HCEC 1CT (cell line): ENCODE data around the gene LRRC4C.

Experiments used
- DNase-seq: peaks from one replicate; pipeline ENCODE4 v3.0.0-alpha.2; 2017

The LRRC4C gene

DNA sequence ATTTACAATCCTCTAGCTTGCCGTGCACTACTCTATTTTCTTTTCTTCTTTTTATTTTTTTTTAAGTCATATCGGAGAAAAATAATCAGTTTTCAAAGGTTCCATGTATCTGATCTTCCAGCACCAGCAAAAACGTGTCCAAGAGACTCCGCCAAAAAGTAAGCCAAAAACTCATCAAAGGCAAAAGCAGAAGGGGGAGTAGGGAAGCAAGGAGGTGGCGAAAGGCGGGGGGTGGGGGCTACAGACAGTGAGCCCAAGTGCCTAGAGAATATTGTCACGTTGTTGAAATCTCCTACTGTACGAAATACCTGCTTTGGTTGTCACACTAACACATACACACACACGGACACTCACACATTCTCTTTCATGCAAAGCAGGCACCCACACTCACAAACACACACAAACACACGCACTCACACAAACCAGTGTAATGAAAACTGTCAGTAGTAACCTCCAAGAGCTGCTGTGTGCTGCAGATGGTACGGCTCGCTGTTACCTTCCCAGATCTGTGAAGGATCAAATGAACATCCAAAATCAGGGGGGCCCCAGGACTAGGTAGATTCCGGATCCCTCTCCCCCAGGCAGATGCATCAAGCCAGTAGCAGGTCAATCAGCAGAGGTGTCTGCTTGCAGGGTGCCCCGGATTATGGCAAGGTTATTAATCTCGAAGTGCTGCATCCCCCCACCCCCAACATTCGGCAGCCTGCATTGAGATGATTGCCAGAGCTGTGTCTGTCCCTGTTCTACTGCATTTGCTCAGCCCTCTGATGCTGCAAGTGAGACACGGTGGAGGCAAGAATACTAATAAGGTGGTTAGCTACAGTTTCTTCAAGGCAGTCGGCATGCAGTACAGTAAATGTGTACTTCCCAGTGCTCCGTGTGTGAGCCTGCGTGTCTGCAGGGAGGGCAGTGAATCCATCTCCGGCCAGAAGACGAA lies at the start of gene LRRC4C:
Gene LRRC4C (minus strand): TSS at position 188 of the 937 bp plus-strand sequence.
- DNase-seq: no peak

- no peak for DNase-seq
Observed at GRCh38 chr11:41508121-41508520, 48.7 kb upstream of the LRRC4C start.

GRCh38 chr11:41499429-41499828 lies 40.0 kb upstream of the LRRC4C start:
- DNase-seq: no peak

DNA sequence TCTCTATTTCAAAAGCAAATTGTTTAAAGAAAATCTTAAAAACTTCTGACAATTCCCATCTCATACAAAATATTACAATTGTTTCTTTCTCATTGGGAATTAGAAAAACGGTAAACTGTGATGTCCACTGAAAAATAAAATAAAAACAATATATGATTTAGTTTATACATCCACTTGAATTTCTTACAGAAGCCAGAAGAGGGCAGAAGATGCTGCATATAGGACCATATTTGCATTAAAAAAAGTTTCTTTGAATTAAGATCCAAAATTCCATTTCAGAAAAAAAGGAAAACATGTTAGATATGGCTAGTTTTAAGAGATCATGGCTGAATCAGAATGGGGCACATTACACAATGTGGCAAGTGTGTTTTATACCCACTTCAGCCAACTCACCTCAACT lies 39.3 kb upstream of the LRRC4C start:
- DNase-seq: no peak

GRCh38 chr11:41497974-41498373 lies 38.5 kb upstream of the LRRC4C start:
- DNase-seq: no peak

DNA sequence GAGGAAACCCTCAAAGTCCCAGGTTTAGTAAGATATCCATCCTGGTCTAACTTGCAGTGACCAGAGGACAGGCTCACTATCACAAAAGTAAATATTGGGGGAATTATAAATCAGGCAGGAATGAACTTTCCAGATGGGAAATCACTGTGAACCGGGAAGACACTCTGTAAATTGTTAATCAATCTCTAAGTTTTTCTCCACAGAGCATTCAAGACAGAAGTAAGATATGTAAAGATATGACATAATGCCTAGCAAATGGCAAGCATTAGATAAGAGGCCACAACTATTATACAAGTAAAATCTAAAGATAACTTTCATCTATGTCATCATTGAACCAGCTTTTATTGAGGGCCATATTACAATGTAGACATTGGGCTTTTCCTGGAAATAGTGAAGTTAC lies 35.3 kb upstream of the LRRC4C start:
- no peak for DNase-seq

- no peak for DNase-seq
Observed at GRCh38 chr11:41486424-41486823, 27.0 kb upstream of the LRRC4C start.

DNA sequence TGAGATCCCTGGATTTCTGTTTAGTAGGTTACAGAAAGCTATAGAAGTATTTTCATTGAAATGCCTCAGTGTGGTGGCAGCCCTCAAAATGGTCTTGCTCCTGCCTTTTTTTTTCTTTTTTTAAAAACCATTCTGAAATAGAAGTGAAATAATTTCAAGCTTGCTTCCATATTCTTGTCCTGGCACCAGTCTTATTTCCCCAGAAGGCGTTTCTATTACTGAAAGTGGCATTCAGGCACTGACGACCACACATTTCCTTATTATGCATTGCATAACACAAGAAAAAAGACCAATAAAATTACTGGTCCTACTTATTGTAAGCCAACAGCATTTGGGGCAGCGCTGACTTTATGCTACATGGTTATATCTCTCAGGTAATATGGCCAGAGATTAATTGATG lies 24.5 kb upstream of the LRRC4C start:
- no peak for DNase-seq

- DNase-seq: no peak
Observed at GRCh38 chr11:41479179-41479578, 19.7 kb upstream of the LRRC4C start.

GRCh38 chr11:41461057-41461681 lies 1.7 kb upstream of the LRRC4C start:
- DNase-seq: no peak

DNA sequence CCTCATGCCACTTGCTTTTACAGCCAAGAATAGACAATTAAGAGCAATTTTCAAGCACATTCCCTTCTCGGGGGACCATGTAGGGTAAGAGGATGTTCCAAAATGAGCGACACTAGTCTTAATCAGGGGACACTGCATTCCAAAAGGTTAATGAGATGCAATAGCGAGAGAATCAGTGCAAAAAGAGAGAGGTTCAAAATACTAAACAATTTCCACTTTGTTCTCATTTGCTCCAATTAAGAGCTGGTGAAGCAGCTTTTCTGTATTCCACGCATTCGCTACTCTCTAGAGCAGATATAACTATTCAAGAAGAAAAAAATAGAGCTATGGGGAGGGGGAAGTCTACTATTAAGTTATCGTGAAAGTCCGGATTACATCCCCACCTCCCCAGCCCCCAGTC lies 811 bp downstream of the LRRC4C start:
- no peak for DNase-seq

DNA sequence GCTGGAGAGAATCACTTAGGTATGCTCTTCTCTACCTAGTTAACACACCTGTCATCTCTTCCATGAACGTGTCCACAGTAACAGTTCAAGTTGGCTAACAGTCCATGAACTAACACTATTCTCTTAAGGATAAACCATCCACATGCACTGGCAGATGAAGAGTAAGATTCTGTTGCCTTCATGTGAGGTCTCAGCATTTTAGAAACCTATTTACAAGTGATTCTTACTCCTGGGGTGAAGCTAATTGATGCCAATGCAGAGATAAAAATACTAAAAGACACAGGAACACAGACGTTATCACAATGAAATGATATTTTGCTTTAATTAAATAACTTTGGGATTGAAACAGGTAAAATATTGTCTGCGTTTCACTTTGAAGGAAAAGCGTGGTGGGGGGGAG lies 1.3 kb downstream of the LRRC4C start:
- DNase-seq: no peak

DNA sequence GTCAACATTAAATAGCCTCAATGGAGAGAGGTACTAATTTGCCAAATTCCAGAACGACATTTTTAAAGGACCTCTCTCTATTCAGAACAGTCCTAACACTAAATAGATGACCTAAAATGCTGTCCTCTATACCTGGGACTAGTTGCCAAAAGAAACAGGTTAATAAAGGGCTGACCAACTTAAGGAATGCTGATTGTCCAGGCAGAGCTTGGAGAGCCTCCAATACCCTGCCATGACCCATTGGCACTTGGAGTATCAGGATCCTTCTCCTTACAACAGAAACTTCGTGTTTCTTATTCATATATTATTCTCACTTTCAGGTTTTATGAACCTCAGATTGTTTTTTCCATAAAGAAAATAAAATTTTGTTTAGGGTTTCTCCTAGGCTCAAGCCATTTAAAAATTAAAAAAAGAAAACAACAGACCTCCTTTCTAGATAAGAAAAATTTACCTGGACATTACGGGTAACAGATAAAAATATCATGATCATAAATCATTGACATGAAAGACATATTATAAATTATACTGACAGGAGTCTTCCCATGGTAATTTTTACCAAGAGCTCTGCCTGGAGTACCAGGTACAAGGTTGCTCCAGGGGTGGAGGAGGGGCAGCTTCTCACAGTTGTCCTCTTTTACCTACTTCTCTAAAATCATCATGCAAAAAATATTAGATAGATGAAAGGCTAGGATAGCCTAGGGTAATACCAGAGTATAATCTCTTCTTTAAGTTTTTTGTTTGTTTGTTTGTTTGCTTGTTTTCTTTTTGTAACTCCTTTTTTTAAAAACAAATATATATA lies 2.0 kb downstream of the LRRC4C start:
- DNase-seq: no peak

- DNase-seq: no peak
Observed at GRCh38 chr11:41456269-41456668, 3.2 kb downstream of the LRRC4C start.

DNA sequence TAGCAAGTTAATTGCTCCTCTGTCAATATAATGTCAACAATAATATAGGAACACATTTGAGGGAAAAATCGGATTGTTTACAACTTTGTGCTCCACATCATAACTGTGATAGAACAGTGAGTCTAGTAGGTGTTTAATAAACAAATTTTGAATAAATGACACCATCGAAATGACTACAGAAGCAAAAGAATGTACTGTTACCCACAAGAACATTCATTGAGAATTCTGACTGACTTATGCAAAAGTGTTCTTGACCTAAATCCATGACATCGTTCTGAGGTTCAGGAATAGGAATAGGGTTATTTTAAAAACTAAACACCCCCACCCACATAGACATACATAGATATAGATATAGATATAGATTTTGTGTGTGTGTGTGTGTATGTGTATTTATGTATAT lies 8.4 kb downstream of the LRRC4C start:
- no peak for DNase-seq

DNA sequence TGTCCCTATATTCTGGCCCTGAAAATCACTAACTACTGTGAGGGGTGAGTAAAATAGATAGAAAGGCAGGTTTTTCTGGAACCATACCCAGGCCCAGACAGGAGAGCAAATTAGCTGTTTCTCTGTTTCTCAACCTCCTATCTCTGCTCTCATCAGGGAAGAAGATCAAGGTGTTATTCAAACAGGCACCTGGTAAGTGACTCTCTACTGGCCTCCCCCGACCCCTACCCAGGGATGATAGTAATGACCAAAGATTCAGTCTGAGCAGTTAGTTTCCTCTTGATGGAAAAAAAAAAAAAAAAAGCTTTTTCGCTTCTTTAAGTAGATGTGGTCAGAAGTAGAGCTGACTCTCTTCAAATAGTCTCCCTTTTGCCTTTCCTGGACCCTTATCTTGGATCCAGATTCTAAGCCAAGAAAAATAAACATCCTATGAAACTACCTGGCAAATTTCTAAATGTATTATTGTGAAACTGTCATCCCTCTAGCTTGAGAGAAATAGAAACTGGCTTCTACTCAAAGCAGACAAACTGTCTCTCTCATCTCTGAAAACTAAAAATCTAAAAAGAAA lies 9.9 kb downstream of the LRRC4C start:
- no peak for DNase-seq

DNA sequence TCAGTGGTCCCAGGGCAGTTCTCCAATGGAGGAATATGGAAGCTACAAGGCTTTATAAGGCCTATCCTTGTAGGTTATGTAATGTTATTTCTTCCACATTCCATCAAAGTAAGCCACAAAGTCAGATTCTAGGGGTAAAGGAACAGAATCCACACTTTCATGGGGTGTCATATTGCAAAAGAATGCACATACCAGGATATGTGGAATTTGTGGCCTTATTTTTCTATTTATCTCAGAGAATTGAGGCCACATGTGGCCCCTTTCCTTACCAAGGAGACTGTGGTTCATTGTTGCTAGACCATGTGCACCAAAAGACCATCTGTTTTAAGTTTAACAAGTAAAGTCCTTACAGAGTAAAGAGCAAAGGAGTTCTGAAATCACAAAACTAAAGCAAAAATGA lies 12.9 kb downstream of the LRRC4C start:
- no peak for DNase-seq

DNA sequence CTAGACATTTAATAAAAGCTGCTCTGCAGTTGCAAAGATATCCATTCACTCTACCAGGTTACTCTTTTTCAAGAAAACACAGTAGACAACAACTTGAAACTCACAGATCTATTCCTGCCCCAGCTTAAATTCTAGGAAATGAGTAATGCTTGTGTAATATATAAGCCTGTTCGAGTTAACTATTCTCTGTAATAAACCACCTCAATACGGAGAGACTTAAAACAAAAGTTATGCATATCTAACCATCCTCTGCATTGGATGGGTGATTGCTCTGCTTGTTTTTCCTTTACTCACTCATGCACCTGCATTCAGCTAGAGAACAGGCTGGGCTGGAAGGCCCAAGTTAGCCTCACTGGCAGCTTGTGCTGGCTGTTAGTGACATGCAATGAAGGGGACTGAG lies 13.3 kb downstream of the LRRC4C start:
- no peak for DNase-seq

- DNase-seq: no peak
Observed at GRCh38 chr11:41437006-41437490, 22.4 kb downstream of the LRRC4C start.

- DNase-seq: no peak
Observed at GRCh38 chr11:41435531-41435930, 23.9 kb downstream of the LRRC4C start.

- DNase-seq: no peak
Observed at GRCh38 chr11:41431784-41432183, 27.7 kb downstream of the LRRC4C start.

DNA sequence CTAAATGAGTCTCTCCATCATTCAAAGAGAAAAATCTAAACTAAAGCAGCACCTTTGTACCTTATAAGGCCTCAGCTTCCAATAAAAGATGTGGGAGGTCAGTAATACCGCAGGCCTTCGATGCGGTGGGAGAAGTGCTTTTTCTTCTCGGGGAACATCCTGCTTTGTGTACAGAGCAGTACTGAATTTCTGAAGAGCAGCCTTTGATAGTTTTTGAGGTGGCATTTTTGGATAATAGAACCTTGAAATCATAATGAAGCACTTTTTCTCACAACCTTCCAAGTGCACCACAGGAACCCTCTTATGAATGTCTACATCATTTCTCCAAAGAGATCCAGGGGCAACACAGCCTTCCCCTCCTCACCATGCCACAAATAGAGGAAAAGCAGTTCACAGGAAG lies 39.6 kb downstream of the LRRC4C start:
- no peak for DNase-seq
